HepG2 (cell line): Measurements from ENCODE around the gene ZNF524. TPM values are rescaled to one million over a fixed set of nuclear protein-coding genes. Genes with fewer than 3 reads are reported as not detected.

Source experiments
- ATAC-seq: fragments of 200-7000 bp; cut with Tn5 transposase; 3 replicates; pipeline ENCODE4 v1.9.1; 2020; ENCODE audit warnings: mild to moderate bottlenecking, moderate library complexity
- BruUV-seq: library from RNA; stranded (reverse); fragments of 400-500 nt; replicated peaks from 2 replicates; lab custom pipeline; 2021; lab: Mats Ljungman, UMichigan
- CTCF ChIA-PET: fragments of 300-600 bp; formaldehyde crosslinking; extraction: SDS; loops from one replicate; lab custom pipeline; 2021; ENCODE audit warnings: low total read pairs, inconsistent platforms, low intra/inter-chr PET ratio; lab: Yijun Ruan, JAX
- POLR2A ChIA-PET: fragments of 350-600 bp; sonication (Branson Sonifier 250); formaldehyde crosslinking; loops from one replicate; lab custom pipeline; 2020; ENCODE audit warnings: antibody characterized with exemption, inconsistent platforms; lab: Yijun Ruan, JAX
- DNase-seq: peaks from one replicate; pipeline ENCODE4 v3.0.0-alpha.2; 2015; ENCODE audit warnings: low spot score
- FAIRE-seq: peaks from 3 replicates; lab custom pipeline; 2011; peaks lifted over from hg19 to GRCh38; lab: Jason Lieb, UNC
- H2AFZ ChIP-seq: one replicate; pipeline ENCODE4 v1.6.1; 2011; ENCODE audit warnings: low read length, inconsistent platforms
- H3K27ac ChIP-seq: fragments of 300-600 bp; 3 replicates; pipeline ENCODE4 v1.8.0; 2011; ENCODE audit warnings: mixed run types, mild to moderate bottlenecking, mixed read lengths, low read length, inconsistent platforms; ENCODE audit not compliant: insufficient read depth; ENCODE audit errors: extremely low read length
- H3K27me3 ChIP-seq, 2 experiments: fragments of 200-600 bp in 1 of 2; 2 replicates in 1 of 2; 3 replicates in 1 of 2; pipeline versions ENCODE4 v1.6.0 to v1.8.0; 2011; ENCODE audit warnings: low read length in 2 of 2, mild to moderate bottlenecking in 2 of 2, moderate library complexity in 2 of 2, inconsistent platforms in 1 of 2; ENCODE audit not compliant: insufficient read depth in 2 of 2, control insufficient read depth in 1 of 2
- H3K36me3 ChIP-seq, 2 experiments: fragments of 200-600 bp in 1 of 2; replicated peaks in 1 of 2; 2 replicates in 1 of 2; 3 replicates in 1 of 2; pipeline versions ENCODE4 v1.5.1 to v1.8.0; 2011; ENCODE audit warnings: low read length in 2 of 2, inconsistent platforms in 1 of 2; ENCODE audit not compliant: insufficient read depth in 2 of 2, control insufficient read depth in 1 of 2
- H3K4me1 ChIP-seq: 2 replicates; pipeline ENCODE4 v1.5.1; 2012; ENCODE audit warnings: low read length, inconsistent platforms; ENCODE audit not compliant: insufficient read depth
- H3K4me2 ChIP-seq: 2 replicates; pipeline ENCODE4 v1.6.0; 2011; ENCODE audit warnings: low read depth, low read length, inconsistent platforms
- H3K4me3 ChIP-seq, 3 experiments: fragments of 200-600 bp in 1 of 3; sonication (generic), shearing (Covaris generic) in 1 of 3; replicated peaks in 1 of 3; 2 replicates each; pipeline ENCODE4 v1.5.1; 2011 to 2016; ENCODE audit warnings: low read length in 3 of 3, inconsistent platforms in 2 of 3, low read depth in 2 of 3, mild to moderate bottlenecking in 2 of 3, control low read depth in 1 of 3, mixed read lengths in 1 of 3; ENCODE audit not compliant: insufficient read depth in 1 of 3
- H3K79me2 ChIP-seq: one replicate; pipeline ENCODE4 v1.6.1; 2011; ENCODE audit warnings: low read length, inconsistent platforms; ENCODE audit not compliant: insufficient read depth
- H3K9ac ChIP-seq: 2 replicates; pipeline ENCODE4 v1.6.0; 2011; ENCODE audit warnings: mild to moderate bottlenecking, low read depth, low read length, inconsistent platforms; ENCODE audit not compliant: insufficient read depth
- H3K9me3 ChIP-seq: 2 replicates; pipeline ENCODE4 v1.5.1; 2012; ENCODE audit warnings: mild to moderate bottlenecking, low read length
- H4K20me1 ChIP-seq: 2 replicates; pipeline ENCODE4 v1.6.0; 2011; ENCODE audit warnings: inconsistent platforms, mild to moderate bottlenecking, low read length, moderate library complexity; ENCODE audit not compliant: insufficient read depth
- BHLHE40 ChIP-seq: IDR thresholded peaks from 2 replicates; pipeline ENCODE4 v1.6.1; 2011; ENCODE audit warnings: low read length, improper control_type of control experiment
- CHD2 ChIP-seq: IDR thresholded peaks from 2 replicates; pipeline ENCODE4 v1.6.1; 2011; ENCODE audit warnings: low read depth, low read length, improper control_type of control experiment
- PRDM10 ChIP-seq: sonication (generic); formaldehyde crosslinking; IDR thresholded peaks from 2 replicates; pipeline ENCODE4 v1.4.0; 2020; ENCODE audit warnings: low read depth, missing genetic modification reagents
- SSRP1 ChIP-seq: IDR thresholded peaks from 2 replicates; pipeline ENCODE4 v1.6.1; 2016; ENCODE audit warnings: control low read depth
- WGBS: methylation state at CpG from one replicate; pipeline ENCODE4 v1.1.6; 2017; ENCODE audit warnings: low lambda C conversion rate; 5-methylcytosine and 5-hydroxymethylcytosine counted together
- in situ Hi-C: cut with HindIII; loops from 2 replicates; pipeline ENCODE4 v1.10.0; 2017; ENCODE audit warnings: low pct_unique_long_range_greater_than_20kb; ENCODE audit not compliant: extremely low pct_ligation_motif_present
- intact Hi-C: fragments of 100-400 bp; cut with micrococcal nuclease; formaldehyde crosslinking; loops from one replicate; pipeline ENCODE4 v1.10.0; 2022; ENCODE audit not compliant: unreplicated experiment
- polyA plus RNA-seq, 8 experiments: library from polyadenylated mRNA; depleted of rRNA in 3 of 8; stranded (reverse) in 7 of 8; unstranded in 1 of 8; fragments of >200 nt; fragmentation: Illumina TruSeq in 4 of 8; extraction: Trizol in 4 of 8; gene quantifications; 2 replicates each; pipeline versions ENCODE4 v1.2.1 to v1.2.3, GENCODE V29; 2011 to 2016; ENCODE audit warnings: low read depth in 4 of 8, missing spikeins in 1 of 8, mixed read lengths in 1 of 8; ENCODE audit not compliant: insufficient read depth in 1 of 8
- total RNA-seq, 5 experiments: library from RNA; depleted of rRNA; stranded (reverse); fragments of >200 nt; fragmentation: Illumina TruSeq; extraction: Trizol; gene quantifications; 2 replicates each; pipeline ENCODE4 v1.2.3, GENCODE V29; 2016; ENCODE audit warnings: low read depth in 1 of 5

The ZNF524 gene
- total and polyA plus RNA-seq, 2 of the 13 experiments (the other 11 are each of a cell fraction or from before 2014, with no cell fraction given): 3.2 to 4.6 TPM

- Histone ChIP-seq H3K9ac (no peak overlapping the region), H3K36me3 (peaks cover 9 to 22% of the 10 kb centered on the region in 2 experiments; a peak in 4 of 5 replicates), H3K9me3 (no peaks in the 10 kb centered on the region), H3K79me2 (no peaks in the 10 kb centered on the region), H3K4me1 (peaks cover 6% of the 10 kb centered on the region; the same call in 1 of the 2 replicates)
- in situ Hi-C loops: no loop called here
- ChIA-PET POLR2A (no interaction called here), CTCF (no interaction called here)
- TF ChIP-seq SSRP1 (CRISPR knock-in tag): no peak
- peak; percentile 84 for TF ChIP-seq PRDM10 (CRISPR knock-in tag)
- TF ChIP-seq CHD2: no peak
- peak; percentile 57; the same call in 1 of the 2 replicates for TF ChIP-seq BHLHE40
- TF ChIP-seq, all 625 proteins: peak for 2
- no peak for ATAC-seq
- no peak for FAIRE-seq
- intact Hi-C loops: no loop called here
- H3K4me2 ChIP-seq: no peak overlapping the region
- DNase-seq: no peak
- 88% methylated on average over 8 of the region's 10 CpGs for WGBS
- BruUV-seq: no TSS peak
- H4K20me1 ChIP-seq: no peaks in the 10 kb centered on the region
- H3K27ac ChIP-seq: no peak overlapping the region
- no peak overlapping the region for H2AFZ ChIP-seq
- no peaks in the 10 kb centered on the region for H3K27me3 ChIP-seq
- no peak overlapping the region for H3K4me3 ChIP-seq
Observed at GRCh38 chr19:55591555-55591954, 8.5 kb upstream of the ZNF524 start.
